ENCODE measurements around the gene TEAD1.

TEAD1 gene

DNA sequence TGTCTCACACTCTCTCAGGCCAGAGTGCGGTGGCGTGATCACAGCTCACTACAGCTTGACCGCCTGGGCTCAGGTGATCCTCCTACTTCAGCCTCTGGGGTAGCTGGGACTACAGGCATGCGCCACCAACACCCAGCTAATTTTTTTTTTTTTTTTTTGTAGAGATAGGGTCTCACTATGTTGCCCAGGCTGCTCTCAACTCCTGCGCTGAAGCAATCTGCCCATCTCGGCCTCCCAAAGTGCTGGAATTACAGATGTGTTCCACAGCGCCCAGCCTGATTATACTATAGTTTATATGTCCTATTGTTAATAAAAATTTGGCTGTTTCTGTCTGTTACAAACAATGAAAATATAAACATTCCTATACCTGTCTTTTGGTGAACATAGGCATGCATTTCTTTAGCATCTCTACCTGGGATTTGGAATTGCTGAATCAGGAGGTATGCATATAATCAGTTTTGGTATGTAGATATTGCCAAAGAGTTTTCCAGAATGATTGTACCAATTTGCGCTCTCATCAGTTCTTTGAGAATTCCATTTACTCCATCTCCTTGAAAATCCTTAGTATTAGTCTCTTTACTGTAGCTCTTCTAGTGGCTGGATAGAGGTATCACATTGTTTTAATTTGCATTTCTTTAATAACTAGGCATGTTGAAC is 78.8 kb downstream of the TEAD1 start:
- H3K9me3 Mint-ChIP-seq: no peaks in the 10 kb centered on the region
- H3K36me3 Mint-ChIP-seq (ENCODE audit: low read depth): no peaks in the 10 kb centered on the region
- H3K27me3 Mint-ChIP-seq (ENCODE audit: low read depth): no peaks in the 10 kb centered on the region
- no peak overlapping the region for H3K4me3 Mint-ChIP-seq
- TF ChIP-seq, protein P1, sequence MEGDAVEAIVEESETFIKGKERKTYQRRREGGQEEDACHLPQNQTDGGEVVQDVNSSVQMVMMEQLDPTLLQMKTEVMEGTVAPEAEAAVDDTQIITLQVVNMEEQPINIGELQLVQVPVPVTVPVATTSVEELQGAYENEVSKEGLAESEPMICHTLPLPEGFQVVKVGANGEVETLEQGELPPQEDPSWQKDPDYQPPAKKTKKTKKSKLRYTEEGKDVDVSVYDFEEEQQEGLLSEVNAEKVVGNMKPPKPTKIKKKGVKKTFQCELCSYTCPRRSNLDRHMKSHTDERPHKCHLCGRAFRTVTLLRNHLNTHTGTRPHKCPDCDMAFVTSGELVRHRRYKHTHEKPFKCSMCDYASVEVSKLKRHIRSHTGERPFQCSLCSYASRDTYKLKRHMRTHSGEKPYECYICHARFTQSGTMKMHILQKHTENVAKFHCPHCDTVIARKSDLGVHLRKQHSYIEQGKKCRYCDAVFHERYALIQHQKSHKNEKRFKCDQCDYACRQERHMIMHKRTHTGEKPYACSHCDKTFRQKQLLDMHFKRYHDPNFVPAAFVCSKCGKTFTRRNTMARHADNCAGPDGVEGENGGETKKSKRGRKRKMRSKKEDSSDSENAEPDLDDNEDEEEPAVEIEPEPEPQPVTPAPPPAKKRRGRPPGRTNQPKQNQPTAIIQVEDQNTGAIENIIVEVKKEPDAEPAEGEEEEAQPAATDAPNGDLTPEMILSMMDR (IDR thresholded peaks at IDR 0.05; ENCODE audit: unreplicated experiment in 3 of 3): peak in 1 of 3 experiments; percentile 9
- H3K27ac Mint-ChIP-seq: no peak overlapping the region
- H3K4me1 Mint-ChIP-seq: peaks cover 48% of the 10 kb centered on the region

DNA sequence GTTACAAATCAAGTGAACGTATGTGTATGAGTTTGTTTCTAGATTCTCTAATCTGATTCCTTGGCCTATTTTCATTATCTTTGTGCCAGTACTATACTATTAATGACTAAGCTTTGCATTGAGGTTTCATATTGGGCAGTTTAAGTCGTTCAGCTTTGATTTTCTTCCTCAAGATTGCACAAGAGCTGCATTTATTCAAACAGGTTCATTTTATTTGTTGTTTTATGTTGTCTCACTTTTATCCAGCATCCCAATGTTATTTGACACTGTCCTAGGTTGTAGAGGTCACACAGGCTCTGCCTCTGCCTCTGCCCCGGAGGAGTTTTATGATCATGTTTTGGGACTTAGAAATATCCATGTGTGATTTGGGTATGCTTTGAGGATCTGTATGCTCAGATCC is 79.8 kb downstream of the TEAD1 start:
- H3K36me3 Mint-ChIP-seq (ENCODE audit: low read depth): no peaks in the 10 kb centered on the region
- TF ChIP-seq, protein P1 (IDR thresholded peaks at IDR 0.05; ENCODE audit: unreplicated experiment in 3 of 3): no peak
- no peak overlapping the region for H3K4me3 Mint-ChIP-seq
- H3K27ac Mint-ChIP-seq: peak overlapping the region in 1 of 3 experiments; percentile 42
- H3K4me1 Mint-ChIP-seq: peaks cover 38% of the 10 kb centered on the region
- no peaks in the 10 kb centered on the region for H3K9me3 Mint-ChIP-seq
- H3K27me3 Mint-ChIP-seq (ENCODE audit: low read depth): no peaks in the 10 kb centered on the region

DNA sequence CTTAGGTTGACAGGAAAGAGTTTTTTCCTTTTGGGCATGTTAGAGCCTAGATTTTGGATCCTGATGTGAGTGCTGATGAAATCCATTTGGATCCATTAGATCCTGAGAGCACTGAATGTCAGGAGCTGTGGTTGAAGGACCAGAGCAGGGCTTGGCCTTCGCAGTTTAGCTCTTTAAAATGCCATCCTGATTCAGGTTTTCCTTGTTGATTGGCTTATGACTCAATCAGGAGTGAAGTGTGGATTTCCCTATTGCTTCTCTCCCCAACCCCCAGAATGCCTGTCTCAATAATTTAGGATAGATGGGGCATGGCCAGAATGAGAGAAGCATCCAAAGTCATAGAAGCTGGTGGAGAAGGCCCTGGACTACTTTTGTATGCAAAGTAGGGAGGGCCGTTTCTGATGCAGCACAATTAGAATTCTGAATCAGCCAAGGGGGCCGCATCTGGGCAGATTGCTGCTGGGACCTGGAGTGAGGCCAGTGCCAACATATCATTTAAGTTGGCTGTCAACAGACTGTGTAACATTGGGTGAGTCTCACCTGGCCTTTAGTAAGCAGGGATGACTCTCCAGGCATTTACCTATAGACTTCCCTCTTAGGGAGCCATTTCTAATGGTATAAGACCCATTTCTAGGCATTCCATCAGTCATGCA is 80.5 kb downstream of the TEAD1 start:
- Mint-ChIP-seq H3K9me3 (no peaks in the 10 kb centered on the region), H3K4me1 (peaks cover 32% of the 10 kb centered on the region), H3K36me3 (ENCODE audit: low read depth) (no peaks in the 10 kb centered on the region), H3K27ac (peak overlapping the region in 1 of 3 experiments; percentile 42), H3K27me3 (ENCODE audit: low read depth) (no peaks in the 10 kb centered on the region), H3K4me3 (no peak overlapping the region)
- TF ChIP-seq, protein P1 (IDR thresholded peaks at IDR 0.05; ENCODE audit: unreplicated experiment in 3 of 3): no peak

DNA sequence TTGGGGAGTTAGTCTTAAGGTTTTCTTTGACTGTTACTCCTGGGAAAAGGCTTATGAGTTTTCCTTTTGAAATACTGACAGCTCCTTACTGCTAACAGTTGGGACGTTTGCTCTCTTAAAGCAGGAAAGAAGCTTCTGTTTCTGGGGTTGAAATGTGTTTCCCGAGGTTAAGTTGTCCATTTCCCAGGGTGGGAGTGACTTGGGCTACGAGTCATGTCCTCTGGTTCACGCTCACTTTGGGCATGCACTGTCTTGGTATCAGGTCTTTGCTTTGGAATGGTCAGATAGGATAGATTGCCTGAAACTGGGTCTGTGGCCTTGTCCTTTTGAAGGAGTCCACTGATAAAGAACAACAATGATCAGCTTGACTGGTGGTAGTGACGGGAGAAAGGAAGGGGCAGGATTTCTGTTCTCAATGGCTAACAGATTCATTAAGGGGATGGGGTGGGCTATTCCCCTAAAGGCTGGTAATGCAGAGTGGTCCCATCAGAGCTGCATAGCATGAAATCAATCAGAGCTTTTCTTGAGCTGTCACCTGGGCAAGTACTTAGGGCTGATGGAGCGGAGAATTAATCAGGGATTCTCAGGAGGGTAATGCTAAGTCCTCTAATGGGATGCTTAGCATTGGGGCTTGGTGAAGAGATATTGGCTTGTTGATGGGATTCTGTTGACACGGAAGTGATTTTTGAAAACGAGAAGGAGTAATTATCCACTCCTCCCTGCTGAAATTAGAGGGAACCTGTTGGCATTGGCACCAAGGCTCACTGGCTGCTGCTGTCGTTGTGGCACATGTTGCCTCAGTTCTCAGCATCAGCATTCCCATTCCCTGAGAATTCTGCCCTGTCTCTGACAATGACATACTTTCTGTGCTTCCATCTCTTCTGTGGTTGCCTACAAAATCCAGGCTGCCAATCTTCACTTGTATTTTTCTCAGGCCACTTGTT is 81.6 kb downstream of the TEAD1 start:
- Mint-ChIP-seq H3K9me3 (no peaks in the 10 kb centered on the region), H3K4me3 (no peak overlapping the region), H3K4me1 (peaks cover 35% of the 10 kb centered on the region), H3K27me3 (ENCODE audit: low read depth) (no peaks in the 10 kb centered on the region), H3K36me3 (ENCODE audit: low read depth) (no peaks in the 10 kb centered on the region), H3K27ac (no peak overlapping the region)
- TF ChIP-seq, protein P1 (IDR thresholded peaks at IDR 0.05; ENCODE audit: unreplicated experiment in 3 of 3): no peak

DNA sequence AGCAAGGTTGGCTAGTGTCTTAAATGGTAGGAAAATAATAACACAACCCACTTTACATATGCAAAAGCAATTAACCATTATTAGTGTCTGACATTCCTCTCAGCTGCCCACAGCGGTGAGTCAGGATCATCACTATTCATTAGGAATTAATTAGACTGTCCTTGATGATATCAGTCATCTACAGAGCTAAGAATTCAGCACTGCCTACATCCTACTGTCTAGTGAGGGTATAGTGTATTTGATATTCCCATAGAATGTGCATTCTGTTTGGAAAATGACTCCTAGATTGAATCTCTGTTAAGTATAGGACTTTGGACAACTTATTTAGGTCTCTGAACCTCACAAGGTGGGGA is 82.2 kb downstream of the TEAD1 start:
- Mint-ChIP-seq H3K27ac (no peak overlapping the region), H3K4me3 (no peak overlapping the region), H3K36me3 (ENCODE audit: low read depth) (no peaks in the 10 kb centered on the region), H3K4me1 (peaks cover 41% of the 10 kb centered on the region), H3K27me3 (ENCODE audit: low read depth) (no peaks in the 10 kb centered on the region), H3K9me3 (no peaks in the 10 kb centered on the region)
- TF ChIP-seq, protein P1 (IDR thresholded peaks at IDR 0.05; ENCODE audit: unreplicated experiment in 3 of 3): no peak

Measured in nephron (organoid).